SK-N-SH treated with all-trans-retinoic acid at 6 μM for 48 hours (cell line): ENCODE results near the gene TEX14.

Source experiments
- OSR1 ChIP-seq: fragments of 250-450 bp; sonication (Bioruptor Pico); IDR thresholded peaks from 2 replicates; pipeline ENCODE4 v1.8.0; 2022; ENCODE audit warnings: moderate library complexity, mild to moderate bottlenecking, inconsistent platforms
- PPARA ChIP-seq: fragments of 250-450 bp; sonication (Bioruptor Pico); IDR thresholded peaks from 2 replicates; pipeline ENCODE4 v1.5.0; 2020; ENCODE audit warnings: mild to moderate bottlenecking, borderline replicate concordance
- TCF4 ChIP-seq: fragments of 250-450 bp; sonication (Bioruptor Pico); IDR thresholded peaks from 2 replicates; pipeline ENCODE4 v1.8.0; 2021; ENCODE audit warnings: mild to moderate bottlenecking, moderate library complexity, borderline replicate concordance
- ZFP3 ChIP-seq: fragments of 250-450 bp; sonication (Bioruptor Pico); IDR thresholded peaks from 2 replicates; pipeline ENCODE4 v1.5.0; 2020; ENCODE audit warnings: mild to moderate bottlenecking, moderate library complexity
- ZFP30 ChIP-seq: fragments of 450-650 bp; formaldehyde crosslinking; IDR thresholded peaks from 2 replicates; pipeline ENCODE4 v1.5.0; 2022; ENCODE audit warnings: mild to moderate bottlenecking, moderate library complexity
- TF ChIP-seq, protein P1 (sequence below): fragments of 250-450 bp; sonication (Bioruptor Pico); IDR thresholded peaks from 2 replicates; pipeline ENCODE4 v1.8.0; 2020; ENCODE audit warnings: mild to moderate bottlenecking, moderate library complexity, borderline replicate concordance
- TF ChIP-seq, protein P2 (sequence below): fragments of 250-450 bp; sonication (Bioruptor Pico); IDR thresholded peaks from 2 replicates; pipeline ENCODE4 v1.8.0; 2021; ENCODE audit warnings: low read depth, mild to moderate bottlenecking, moderate library complexity, borderline replicate concordance

- no peak for TF ChIP-seq TCF4 (CRISPR knock-in tag)
- no peak for TF ChIP-seq OSR1 (CRISPR knock-in tag)
- TF ChIP-seq, protein P1, sequence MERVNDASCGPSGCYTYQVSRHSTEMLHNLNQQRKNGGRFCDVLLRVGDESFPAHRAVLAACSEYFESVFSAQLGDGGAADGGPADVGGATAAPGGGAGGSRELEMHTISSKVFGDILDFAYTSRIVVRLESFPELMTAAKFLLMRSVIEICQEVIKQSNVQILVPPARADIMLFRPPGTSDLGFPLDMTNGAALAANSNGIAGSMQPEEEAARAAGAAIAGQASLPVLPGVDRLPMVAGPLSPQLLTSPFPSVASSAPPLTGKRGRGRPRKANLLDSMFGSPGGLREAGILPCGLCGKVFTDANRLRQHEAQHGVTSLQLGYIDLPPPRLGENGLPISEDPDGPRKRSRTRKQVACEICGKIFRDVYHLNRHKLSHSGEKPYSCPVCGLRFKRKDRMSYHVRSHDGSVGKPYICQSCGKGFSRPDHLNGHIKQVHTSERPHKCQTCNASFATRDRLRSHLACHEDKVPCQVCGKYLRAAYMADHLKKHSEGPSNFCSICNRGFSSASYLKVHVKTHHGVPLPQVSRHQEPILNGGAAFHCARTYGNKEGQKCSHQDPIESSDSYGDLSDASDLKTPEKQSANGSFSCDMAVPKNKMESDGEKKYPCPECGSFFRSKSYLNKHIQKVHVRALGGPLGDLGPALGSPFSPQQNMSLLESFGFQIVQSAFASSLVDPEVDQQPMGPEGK: no peak
- TF ChIP-seq, protein P2, sequence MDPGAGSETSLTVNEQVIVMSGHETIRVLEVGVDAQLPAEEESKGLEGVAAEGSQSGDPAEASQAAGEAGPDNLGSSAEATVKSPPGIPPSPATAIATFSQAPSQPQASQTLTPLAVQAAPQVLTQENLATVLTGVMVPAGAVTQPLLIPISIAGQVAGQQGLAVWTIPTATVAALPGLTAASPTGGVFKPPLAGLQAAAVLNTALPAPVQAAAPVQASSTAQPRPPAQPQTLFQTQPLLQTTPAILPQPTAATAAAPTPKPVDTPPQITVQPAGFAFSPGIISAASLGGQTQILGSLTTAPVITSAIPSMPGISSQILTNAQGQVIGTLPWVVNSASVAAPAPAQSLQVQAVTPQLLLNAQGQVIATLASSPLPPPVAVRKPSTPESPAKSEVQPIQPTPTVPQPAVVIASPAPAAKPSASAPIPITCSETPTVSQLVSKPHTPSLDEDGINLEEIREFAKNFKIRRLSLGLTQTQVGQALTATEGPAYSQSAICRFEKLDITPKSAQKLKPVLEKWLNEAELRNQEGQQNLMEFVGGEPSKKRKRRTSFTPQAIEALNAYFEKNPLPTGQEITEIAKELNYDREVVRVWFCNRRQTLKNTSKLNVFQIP (CRISPR knock-in tag): no peak
- TF ChIP-seq PPARA (CRISPR knock-in tag): no peak
- no peak for TF ChIP-seq ZFP3 (CRISPR knock-in tag)
- TF ChIP-seq ZFP30 (CRISPR knock-in tag): no peak
Measured at GRCh38 chr17:58532555-58532951, 159.3 kb downstream of the TEX14 start.
